Mucosa of descending colon (tissue), 3 donors: ENCODE measurements around the gene GLI3. TPM values are rescaled to one million over a fixed set of nuclear protein-coding genes. Genes with fewer than 3 reads are reported as not detected.

ENCODE experiments used
- ATAC-seq: fragments of 200-7000 bp; cut with Tn5 transposase; one replicate; pipeline ENCODE4 v1.9.1; 2020; ENCODE audit warnings: mild to moderate bottlenecking, moderate library complexity
- DNase-seq, 3 donors: peaks; one replicate each; pipeline ENCODE4 v3.0.0-alpha.2; 2020
- H3K36me3 ChIP-seq: fragments of 200-600 bp; one replicate; pipeline ENCODE4 v1.8.0; 2021; ENCODE audit warnings: low read depth, mild to moderate bottlenecking
- H3K4me1 ChIP-seq: fragments of 200-600 bp; one replicate; pipeline ENCODE4 v1.8.0; 2021; ENCODE audit warnings: low read depth, mild to moderate bottlenecking
- H3K4me3 ChIP-seq: fragments of 200-600 bp; one replicate; pipeline ENCODE4 v1.8.0; 2021; ENCODE audit warnings: mild to moderate bottlenecking
- H3K9me3 ChIP-seq: fragments of 200-600 bp; one replicate; pipeline ENCODE4 v1.8.0; 2021; ENCODE audit warnings: mild to moderate bottlenecking
- CTCF ChIP-seq: fragments of 200-600 bp; IDR thresholded peaks from one replicate; pipeline ENCODE4 v1.8.0; 2022; ENCODE audit warnings: antibody characterized with exemption, mild to moderate bottlenecking
- intact Hi-C, 2 donors: fragments of 100-400 bp; cut with DNase I in 1 of 2; cut with micrococcal nuclease in 1 of 2; formaldehyde crosslinking; loops; one replicate each; pipeline versions ENCODE4 v1.11.0 to v1.11.1; 2022; cut with DNase I, micrococcal nuclease
- total RNA-seq, 3 donors: library from RNA; stranded (reverse); fragmentation: NEBNext Ultra II Directional in 2 of 3; extraction: Animal tissue kit (Norgen Biotek cat#: 25700) in 2 of 3; gene quantifications; one replicate each; pipeline versions ENCODE4 v1.2.1 to v1.2.4, GENCODE V29; 2021 to 2023
- donor health status: DM: no; HTN: no; CAD: no; lungs with moderate emphysema.
- donor health status: DM: no; HTN: no; CAD: no.
- donor health status: DM: no; HTN: yes; CAD: no.

GLI3 gene
- total RNA-seq, 3 donors from 2014 or later: 3.0 to 56.3 (median 8.8) TPM

GRCh38 chr7:42167206-42167605, 69.8 kb downstream of the GLI3 start:
- intact Hi-C loops: no loop called here
- H3K9me3 ChIP-seq: no peaks in the 10 kb centered on the region
- DNase-seq (no peak), ATAC-seq (peak; percentile 48)
- H3K4me1 ChIP-seq: peaks cover 7% of the 10 kb centered on the region
- no peak for TF ChIP-seq CTCF
- no peak overlapping the region for H3K4me3 ChIP-seq
- no peaks in the 10 kb centered on the region for H3K36me3 ChIP-seq

GRCh38 chr7:42164881-42165428, 72.1 kb downstream of the GLI3 start:
- intact Hi-C loops: no loop called here
- peaks cover 7% of the 10 kb centered on the region for H3K4me1 ChIP-seq
- DNase-seq (no peak), ATAC-seq (no peak)
- no peaks in the 10 kb centered on the region for H3K9me3 ChIP-seq
- TF ChIP-seq CTCF: no peak
- H3K4me3 ChIP-seq: no peak overlapping the region
- H3K36me3 ChIP-seq: no peaks in the 10 kb centered on the region

GRCh38 chr7:42162560-42163325, 74.3 kb downstream of the GLI3 start:
- Histone ChIP-seq H3K4me3 (no peak overlapping the region), H3K4me1 (peaks cover 7% of the 10 kb centered on the region), H3K9me3 (no peaks in the 10 kb centered on the region), H3K36me3 (no peaks in the 10 kb centered on the region)
- ATAC-seq (no peak), DNase-seq (no peak)
- TF ChIP-seq CTCF: no peak
- intact Hi-C loops: no loop called here

GRCh38 chr7:42161719-42162118, 75.3 kb downstream of the GLI3 start:
- peaks cover under 1% of the 10 kb centered on the region for H3K4me1 ChIP-seq
- no peaks in the 10 kb centered on the region for H3K36me3 ChIP-seq
- intact Hi-C loops: no loop called here
- no peak for ATAC-seq
- no peak for TF ChIP-seq CTCF
- no peak for DNase-seq
- H3K9me3 ChIP-seq: no peaks in the 10 kb centered on the region
- no peak overlapping the region for H3K4me3 ChIP-seq

GRCh38 chr7:42161110-42161509, 75.9 kb downstream of the GLI3 start:
- no peak overlapping the region for H3K4me3 ChIP-seq
- ATAC-seq (no peak), DNase-seq (no peak)
- H3K36me3 ChIP-seq: no peaks in the 10 kb centered on the region
- H3K4me1 ChIP-seq: no peaks in the 10 kb centered on the region
- no peaks in the 10 kb centered on the region for H3K9me3 ChIP-seq
- no peak for TF ChIP-seq CTCF
- intact Hi-C loops: no loop called here
